OCI-LY1 (cell line): Measurements from ENCODE around the gene EIF2S1.

ENCODE experiments used
- EZH2 ChIP-seq: fragments of 200-600 bp; sonication (generic), shearing (Covaris generic); IDR thresholded peaks from 2 replicates; pipeline ENCODE4 v1.8.0; 2017; ENCODE audit warnings: borderline replicate concordance, mixed run types, mild to moderate bottlenecking, antibody characterized with exemption, low read length, moderate library complexity, mixed read lengths
- TF ChIP-seq, protein P1 (sequence below): fragments of 200-600 bp; sonication (generic), shearing (Covaris generic); IDR thresholded peaks from 2 replicates; pipeline ENCODE4 v1.5.1; 2017; ENCODE audit warnings: mild to moderate bottlenecking, antibody characterized with exemption, low read length, moderate library complexity, mixed read lengths

GRCh38 chr14:67311868-67312267 lies 48.3 kb upstream of the EIF2S1 start:
- TF ChIP-seq, protein P1, sequence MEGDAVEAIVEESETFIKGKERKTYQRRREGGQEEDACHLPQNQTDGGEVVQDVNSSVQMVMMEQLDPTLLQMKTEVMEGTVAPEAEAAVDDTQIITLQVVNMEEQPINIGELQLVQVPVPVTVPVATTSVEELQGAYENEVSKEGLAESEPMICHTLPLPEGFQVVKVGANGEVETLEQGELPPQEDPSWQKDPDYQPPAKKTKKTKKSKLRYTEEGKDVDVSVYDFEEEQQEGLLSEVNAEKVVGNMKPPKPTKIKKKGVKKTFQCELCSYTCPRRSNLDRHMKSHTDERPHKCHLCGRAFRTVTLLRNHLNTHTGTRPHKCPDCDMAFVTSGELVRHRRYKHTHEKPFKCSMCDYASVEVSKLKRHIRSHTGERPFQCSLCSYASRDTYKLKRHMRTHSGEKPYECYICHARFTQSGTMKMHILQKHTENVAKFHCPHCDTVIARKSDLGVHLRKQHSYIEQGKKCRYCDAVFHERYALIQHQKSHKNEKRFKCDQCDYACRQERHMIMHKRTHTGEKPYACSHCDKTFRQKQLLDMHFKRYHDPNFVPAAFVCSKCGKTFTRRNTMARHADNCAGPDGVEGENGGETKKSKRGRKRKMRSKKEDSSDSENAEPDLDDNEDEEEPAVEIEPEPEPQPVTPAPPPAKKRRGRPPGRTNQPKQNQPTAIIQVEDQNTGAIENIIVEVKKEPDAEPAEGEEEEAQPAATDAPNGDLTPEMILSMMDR: no peak
- TF ChIP-seq EZH2: no peak
